ENCODE measurements around the gene KCNT1.

- no peak for TF ChIP-seq CTCF (IDR thresholded peaks at IDR 0.05; ENCODE audit: low read depth, low read length)
- no peak for TF ChIP-seq EZH2phosphoT487 (IDR thresholded peaks at IDR 0.05; ENCODE audit: low read depth)
Measured at GRCh38 chr9:135727257-135727875, 25.4 kb downstream of the KCNT1 start.

Measured in OCI-LY3 (cell line).